ENCODE measurements around the gene CDCA5.
A peak's percentile ranks its signal among the peaks of the same experiment; 100 is the strongest.

The CDCA5 gene

DNA sequence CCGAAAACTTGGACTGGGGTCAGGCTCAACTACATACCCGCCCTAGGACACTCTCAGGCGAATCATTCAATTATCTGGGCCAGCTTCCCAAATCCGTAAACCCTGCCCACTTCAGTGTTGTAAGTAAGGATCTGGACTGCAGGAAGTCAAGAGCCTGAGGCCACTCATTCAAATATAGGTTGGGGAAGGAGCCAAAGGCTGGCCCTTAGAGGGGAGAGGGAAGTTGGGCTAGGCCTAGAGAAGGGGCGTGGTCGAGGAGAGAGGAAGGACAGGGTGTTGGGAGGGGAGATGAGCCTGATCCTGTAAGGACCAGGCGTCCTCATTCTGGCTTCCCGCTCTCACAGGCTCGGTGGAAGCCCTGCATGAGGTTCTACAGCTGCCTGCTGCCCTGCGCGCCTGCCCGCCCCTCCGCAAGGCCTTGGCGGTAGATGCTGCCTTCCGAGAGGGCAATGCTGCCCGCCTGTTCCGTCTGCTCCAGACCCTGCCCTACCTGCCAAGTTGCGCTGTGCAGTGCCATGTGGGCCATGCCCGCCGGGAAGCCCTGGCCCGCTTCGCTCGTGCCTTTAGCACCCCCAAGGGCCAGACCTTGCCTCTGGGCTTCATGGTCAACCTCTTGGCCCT is 39.8 kb downstream of the CDCA5 start:
- TF ChIP-seq, protein P1, sequence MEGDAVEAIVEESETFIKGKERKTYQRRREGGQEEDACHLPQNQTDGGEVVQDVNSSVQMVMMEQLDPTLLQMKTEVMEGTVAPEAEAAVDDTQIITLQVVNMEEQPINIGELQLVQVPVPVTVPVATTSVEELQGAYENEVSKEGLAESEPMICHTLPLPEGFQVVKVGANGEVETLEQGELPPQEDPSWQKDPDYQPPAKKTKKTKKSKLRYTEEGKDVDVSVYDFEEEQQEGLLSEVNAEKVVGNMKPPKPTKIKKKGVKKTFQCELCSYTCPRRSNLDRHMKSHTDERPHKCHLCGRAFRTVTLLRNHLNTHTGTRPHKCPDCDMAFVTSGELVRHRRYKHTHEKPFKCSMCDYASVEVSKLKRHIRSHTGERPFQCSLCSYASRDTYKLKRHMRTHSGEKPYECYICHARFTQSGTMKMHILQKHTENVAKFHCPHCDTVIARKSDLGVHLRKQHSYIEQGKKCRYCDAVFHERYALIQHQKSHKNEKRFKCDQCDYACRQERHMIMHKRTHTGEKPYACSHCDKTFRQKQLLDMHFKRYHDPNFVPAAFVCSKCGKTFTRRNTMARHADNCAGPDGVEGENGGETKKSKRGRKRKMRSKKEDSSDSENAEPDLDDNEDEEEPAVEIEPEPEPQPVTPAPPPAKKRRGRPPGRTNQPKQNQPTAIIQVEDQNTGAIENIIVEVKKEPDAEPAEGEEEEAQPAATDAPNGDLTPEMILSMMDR (IDR thresholded peaks at IDR 0.05; ENCODE audit: low read length), result no peak
- no peak for TF ChIP-seq EZH2 (IDR thresholded peaks at IDR 0.05; ENCODE audit: borderline replicate concordance, low read length)
- no peaks in the 10 kb centered on the region for H3F3A ChIP-seq (ENCODE audit: insufficient read depth, low read length)
- no peak overlapping the region for H3K4me2 ChIP-seq (ENCODE audit: low read length)
- no peak overlapping the region for H3K9ac ChIP-seq (ENCODE audit: low read length)
- no peaks in the 10 kb centered on the region for H3K9me2 ChIP-seq (ENCODE audit: low read depth, low read length)
- peaks cover 20% of the 10 kb centered on the region for H3K36me3 ChIP-seq (ENCODE audit: insufficient read depth, low read length)
- no peaks in the 10 kb centered on the region for H3K79me2 ChIP-seq (ENCODE audit: insufficient read depth, low read length)
- H2AFZ ChIP-seq (ENCODE audit: low read length), result no peak overlapping the region
- no peaks in the 10 kb centered on the region for H4K20me1 ChIP-seq (ENCODE audit: insufficient read depth, low read length)
- no peak overlapping the region for H3K27ac ChIP-seq (ENCODE audit: low read depth, low read length, poor library complexity, severe bottlenecking)
- H3K9me3 ChIP-seq (ENCODE audit: low read length), result no peaks in the 10 kb centered on the region
- no peak overlapping the region for H3K4me3 ChIP-seq (ENCODE audit: low read depth, low read length, poor library complexity, severe bottlenecking)
- H3K4me1 ChIP-seq (ENCODE audit: insufficient read depth, low read length, severe bottlenecking), result peaks cover 24% of the 10 kb centered on the region
- no peaks in the 10 kb centered on the region for H3K27me3 ChIP-seq (ENCODE audit: insufficient read depth, low read length)

DNA sequence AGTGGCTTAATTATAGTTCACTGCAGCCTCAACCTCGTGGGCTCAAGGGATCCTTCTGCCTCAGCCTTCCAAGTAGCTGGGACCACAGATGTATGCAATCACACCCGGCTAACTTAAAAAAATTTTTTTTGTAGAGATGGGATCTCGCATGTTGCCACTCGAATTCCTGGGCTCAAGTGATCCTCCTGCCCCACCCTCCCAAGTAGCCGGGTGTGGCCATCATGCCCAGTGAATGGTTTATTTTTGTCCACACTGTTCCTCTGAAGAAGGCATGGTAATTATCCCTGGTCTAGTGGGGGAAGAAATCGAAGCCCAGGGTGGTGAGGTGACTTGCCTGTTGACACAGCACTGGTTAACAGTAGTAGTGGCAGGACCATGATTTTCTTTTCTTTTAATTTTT is 40.9 kb downstream of the CDCA5 start:
- no peak overlapping the region; the same call in 1 of the 2 replicates for H3K9ac ChIP-seq (ENCODE audit: low read length)
- no peak overlapping the region for H2AFZ ChIP-seq (ENCODE audit: low read length)
- H3K9me3 ChIP-seq (ENCODE audit: low read length), result no peaks in the 10 kb centered on the region
- TF ChIP-seq EZH2 (IDR thresholded peaks at IDR 0.05; ENCODE audit: borderline replicate concordance, low read length), result no peak
- TF ChIP-seq, protein P1 (IDR thresholded peaks at IDR 0.05; ENCODE audit: low read length), result no peak
- no peaks in the 10 kb centered on the region for H3F3A ChIP-seq (ENCODE audit: insufficient read depth, low read length)
- H4K20me1 ChIP-seq (ENCODE audit: insufficient read depth, low read length), result no peaks in the 10 kb centered on the region
- no peak overlapping the region for H3K27ac ChIP-seq (ENCODE audit: low read depth, low read length, poor library complexity, severe bottlenecking)
- H3K79me2 ChIP-seq (ENCODE audit: insufficient read depth, low read length), result no peaks in the 10 kb centered on the region
- peaks cover 30% of the 10 kb centered on the region for H3K4me1 ChIP-seq (ENCODE audit: insufficient read depth, low read length, severe bottlenecking)
- H3K4me3 ChIP-seq (ENCODE audit: low read depth, low read length, poor library complexity, severe bottlenecking), result peak overlapping the region; percentile 80
- H3K4me2 ChIP-seq (ENCODE audit: low read length), result peak overlapping the region; percentile 85
- H3K9me2 ChIP-seq (ENCODE audit: low read depth, low read length), result no peaks in the 10 kb centered on the region
- no peaks in the 10 kb centered on the region for H3K27me3 ChIP-seq (ENCODE audit: insufficient read depth, low read length)
- peaks cover 26% of the 10 kb centered on the region for H3K36me3 ChIP-seq (ENCODE audit: insufficient read depth, low read length)

DNA sequence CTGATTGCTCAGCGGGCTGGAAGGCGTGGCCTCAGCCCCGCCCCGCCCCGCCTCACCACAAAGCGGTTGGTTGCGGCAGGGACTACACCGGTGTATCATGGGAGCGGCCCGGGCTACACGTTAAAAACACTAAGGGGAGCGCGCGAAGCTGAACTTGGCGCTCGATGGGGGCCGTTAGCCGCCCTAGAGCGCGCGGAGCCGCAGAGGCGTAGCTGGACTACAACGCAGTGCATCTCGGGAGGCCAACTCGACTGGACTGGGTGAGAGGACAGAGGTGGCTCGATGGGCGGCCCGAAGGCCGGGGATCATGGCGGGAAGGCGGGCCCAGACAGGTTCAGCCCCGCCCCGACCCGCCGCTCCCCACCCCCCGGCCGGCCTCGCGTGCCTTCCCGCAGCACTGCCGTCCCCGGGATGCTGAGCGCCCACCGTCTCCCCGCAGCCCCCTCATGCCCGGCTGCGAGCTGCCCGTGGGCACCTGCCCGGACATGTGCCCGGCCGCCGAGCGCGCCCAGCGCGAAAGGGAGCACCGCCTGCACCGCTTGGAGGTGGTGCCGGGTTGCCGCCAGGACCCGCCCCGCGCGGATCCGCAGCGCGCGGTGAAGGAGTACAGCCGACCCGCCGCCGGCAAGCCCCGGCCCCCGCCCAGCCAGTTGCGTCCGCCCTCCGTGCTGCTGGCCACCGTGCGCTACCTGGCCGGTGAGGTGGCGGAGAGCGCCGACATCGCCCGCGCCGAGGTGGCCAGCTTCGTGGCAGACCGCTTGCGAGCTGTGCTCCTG is 42.8 kb downstream of the CDCA5 start, which contains the start of gene SAC3D1:
Gene SAC3D1, plus strand, starts transcription at position 364 of the 776 bp plus-strand sequence. Its CDS starts 83 bp downstream, at position 447.
- Histone ChIP-seq H3F3A (ENCODE audit: insufficient read depth, low read length) (no peaks in the 10 kb centered on the region), H2AFZ (ENCODE audit: low read length) (peak within 1 kb of the TSS; percentile 94; the same call in 1 of the 2 replicates), H3K4me3 (ENCODE audit: low read depth, low read length, poor library complexity, severe bottlenecking) (peak within 1 kb of the TSS; percentile 80), H3K27ac (ENCODE audit: low read depth, low read length, poor library complexity, severe bottlenecking) (peak within 1 kb of the TSS; percentile 85), H3K9ac (ENCODE audit: low read length) (peak within 1 kb of the TSS; percentile 72), H3K27me3 (ENCODE audit: insufficient read depth, low read length) (no peaks in the 10 kb centered on the region), H3K9me2 (ENCODE audit: low read depth, low read length) (no peaks in the 10 kb centered on the region), H3K9me3 (ENCODE audit: low read length) (no peaks in the 10 kb centered on the region), H3K4me2 (ENCODE audit: low read length) (peak within 1 kb of the TSS; percentile 85), H3K79me2 (ENCODE audit: insufficient read depth, low read length) (no peaks in the 10 kb centered on the region), H4K20me1 (ENCODE audit: insufficient read depth, low read length) (no peaks in the 10 kb centered on the region), H3K36me3 (ENCODE audit: insufficient read depth, low read length) (peaks cover 24% of the 10 kb centered on the region), H3K4me1 (ENCODE audit: insufficient read depth, low read length, severe bottlenecking) (peaks cover 25% of the 10 kb centered on the region)
- no peak for TF ChIP-seq EZH2 (IDR thresholded peaks at IDR 0.05; ENCODE audit: borderline replicate concordance, low read length)
- TF ChIP-seq, protein P1 (IDR thresholded peaks at IDR 0.05; ENCODE audit: low read length), result no peak

Data from OCI-LY1 (cell line).